Measurements from ENCODE around the gene SLC2A8. TPM values are rescaled to one million over a fixed set of nuclear protein-coding genes. Genes with fewer than 3 reads are reported as not detected.

SLC2A8 gene
- total RNA-seq, 1 donor from 2014 or later, result 27.5 TPM

DNA sequence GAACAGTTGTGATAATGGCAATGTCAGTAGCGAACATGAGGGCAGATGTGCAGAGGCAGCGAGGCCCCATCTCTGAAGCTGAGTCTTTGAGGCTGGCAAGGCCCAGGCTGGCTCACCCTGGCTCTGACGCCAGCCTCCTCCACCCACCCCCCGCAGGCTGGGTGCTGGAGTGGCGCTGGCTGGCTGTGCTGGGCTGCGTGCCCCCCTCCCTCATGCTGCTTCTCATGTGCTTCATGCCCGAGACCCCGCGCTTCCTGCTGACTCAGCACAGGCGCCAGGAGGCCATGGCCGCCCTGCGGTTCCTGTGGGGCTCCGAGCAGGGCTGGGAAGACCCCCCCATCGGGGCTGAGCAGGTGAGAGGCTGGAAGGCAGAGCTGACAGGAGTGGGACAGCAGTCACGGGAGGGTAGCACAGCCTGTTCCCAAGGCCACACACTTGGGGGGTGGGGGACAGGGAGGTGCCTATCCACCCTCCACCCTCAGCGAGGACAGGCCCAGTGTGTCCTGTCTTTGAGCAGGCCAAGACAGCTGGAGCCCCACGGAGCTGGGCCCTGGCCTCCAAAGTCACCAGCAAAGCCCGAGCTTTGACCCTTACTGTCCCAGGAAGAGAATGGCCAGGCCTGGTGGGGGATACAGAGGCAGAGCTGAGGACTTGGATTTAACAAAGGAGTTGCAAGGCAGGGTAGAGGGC, 5.6 kb downstream of the SLC2A8 start:
- TF ChIP-seq, protein P1, sequence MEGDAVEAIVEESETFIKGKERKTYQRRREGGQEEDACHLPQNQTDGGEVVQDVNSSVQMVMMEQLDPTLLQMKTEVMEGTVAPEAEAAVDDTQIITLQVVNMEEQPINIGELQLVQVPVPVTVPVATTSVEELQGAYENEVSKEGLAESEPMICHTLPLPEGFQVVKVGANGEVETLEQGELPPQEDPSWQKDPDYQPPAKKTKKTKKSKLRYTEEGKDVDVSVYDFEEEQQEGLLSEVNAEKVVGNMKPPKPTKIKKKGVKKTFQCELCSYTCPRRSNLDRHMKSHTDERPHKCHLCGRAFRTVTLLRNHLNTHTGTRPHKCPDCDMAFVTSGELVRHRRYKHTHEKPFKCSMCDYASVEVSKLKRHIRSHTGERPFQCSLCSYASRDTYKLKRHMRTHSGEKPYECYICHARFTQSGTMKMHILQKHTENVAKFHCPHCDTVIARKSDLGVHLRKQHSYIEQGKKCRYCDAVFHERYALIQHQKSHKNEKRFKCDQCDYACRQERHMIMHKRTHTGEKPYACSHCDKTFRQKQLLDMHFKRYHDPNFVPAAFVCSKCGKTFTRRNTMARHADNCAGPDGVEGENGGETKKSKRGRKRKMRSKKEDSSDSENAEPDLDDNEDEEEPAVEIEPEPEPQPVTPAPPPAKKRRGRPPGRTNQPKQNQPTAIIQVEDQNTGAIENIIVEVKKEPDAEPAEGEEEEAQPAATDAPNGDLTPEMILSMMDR (IDR thresholded peaks at IDR 0.05; ENCODE audit: insufficient read depth, low read length, poor library complexity, severe bottlenecking), result no peak
- no peak for DNase-seq (ENCODE audit: low read depth)
- no peak overlapping the region for H3K4me3 ChIP-seq (ENCODE audit: low read depth, low read length)
- no peaks in the 10 kb centered on the region for H3K27me3 ChIP-seq (ENCODE audit: control insufficient read depth, insufficient read depth, low read length)
- H3K36me3 ChIP-seq (ENCODE audit: control insufficient read depth, insufficient read depth, low read length), result peaks cover 4% of the 10 kb centered on the region

DNA sequence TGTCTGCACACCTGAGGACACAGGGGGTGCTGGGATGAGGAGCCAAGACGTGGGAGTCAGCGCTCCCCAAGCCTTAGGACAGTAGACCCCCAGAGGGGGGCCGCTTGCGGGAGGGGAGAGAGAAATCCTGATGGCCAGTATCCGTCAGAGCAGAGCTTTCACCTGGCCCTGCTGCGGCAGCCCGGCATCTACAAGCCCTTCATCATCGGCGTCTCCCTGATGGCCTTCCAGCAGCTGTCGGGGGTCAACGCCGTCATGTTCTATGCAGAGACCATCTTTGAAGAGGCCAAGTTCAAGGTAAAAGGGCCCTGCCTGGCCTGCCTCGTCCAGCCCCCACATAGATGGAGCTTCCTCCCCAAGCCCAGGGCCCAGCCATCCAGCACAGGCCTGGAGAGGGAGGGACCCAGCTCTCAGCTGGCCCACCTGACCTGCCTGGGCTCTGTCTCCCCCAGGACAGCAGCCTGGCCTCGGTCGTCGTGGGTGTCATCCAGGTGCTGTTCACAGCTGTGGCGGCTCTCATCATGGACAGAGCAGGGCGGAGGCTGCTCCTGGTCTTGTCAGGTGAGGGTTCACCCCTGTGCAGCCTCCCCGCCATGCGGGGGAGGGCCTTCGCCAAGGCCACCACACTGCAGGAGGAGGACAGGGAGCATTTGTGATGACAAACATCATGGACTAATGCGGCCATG, 6.7 kb downstream of the SLC2A8 start:
- TF ChIP-seq, protein P1 (IDR thresholded peaks at IDR 0.05; ENCODE audit: insufficient read depth, low read length, poor library complexity, severe bottlenecking), result no peak
- Histone ChIP-seq H3K36me3 (ENCODE audit: control insufficient read depth, insufficient read depth, low read length) (peaks cover 4% of the 10 kb centered on the region), H3K4me3 (ENCODE audit: low read depth, low read length) (no peak overlapping the region), H3K27me3 (ENCODE audit: control insufficient read depth, insufficient read depth, low read length) (no peaks in the 10 kb centered on the region)
- no peak for DNase-seq (ENCODE audit: low read depth)

DNA sequence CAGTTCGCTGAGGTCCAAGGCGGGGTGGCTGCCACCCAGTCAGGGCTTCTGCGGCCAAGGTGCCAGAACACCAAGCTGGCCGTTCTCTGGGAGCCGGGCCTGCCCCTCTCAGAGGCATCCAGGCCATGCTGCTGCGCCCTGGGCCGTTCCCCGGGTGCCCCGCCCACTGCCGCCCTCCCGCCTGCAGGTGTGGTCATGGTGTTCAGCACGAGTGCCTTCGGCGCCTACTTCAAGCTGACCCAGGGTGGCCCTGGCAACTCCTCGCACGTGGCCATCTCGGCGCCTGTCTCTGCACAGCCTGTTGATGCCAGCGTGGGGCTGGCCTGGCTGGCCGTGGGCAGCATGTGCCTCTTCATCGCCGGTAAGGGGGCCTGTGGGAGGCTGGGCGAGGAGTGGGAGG, 7.7 kb downstream of the SLC2A8 start:
- no peak for DNase-seq (ENCODE audit: low read depth)
- H3K27me3 ChIP-seq (ENCODE audit: control insufficient read depth, insufficient read depth, low read length), result no peaks in the 10 kb centered on the region
- TF ChIP-seq, protein P1 (IDR thresholded peaks at IDR 0.05; ENCODE audit: insufficient read depth, low read length, poor library complexity, severe bottlenecking), result no peak
- no peak overlapping the region for H3K4me3 ChIP-seq (ENCODE audit: low read depth, low read length)
- peaks cover 4% of the 10 kb centered on the region for H3K36me3 ChIP-seq (ENCODE audit: control insufficient read depth, insufficient read depth, low read length)

DNA sequence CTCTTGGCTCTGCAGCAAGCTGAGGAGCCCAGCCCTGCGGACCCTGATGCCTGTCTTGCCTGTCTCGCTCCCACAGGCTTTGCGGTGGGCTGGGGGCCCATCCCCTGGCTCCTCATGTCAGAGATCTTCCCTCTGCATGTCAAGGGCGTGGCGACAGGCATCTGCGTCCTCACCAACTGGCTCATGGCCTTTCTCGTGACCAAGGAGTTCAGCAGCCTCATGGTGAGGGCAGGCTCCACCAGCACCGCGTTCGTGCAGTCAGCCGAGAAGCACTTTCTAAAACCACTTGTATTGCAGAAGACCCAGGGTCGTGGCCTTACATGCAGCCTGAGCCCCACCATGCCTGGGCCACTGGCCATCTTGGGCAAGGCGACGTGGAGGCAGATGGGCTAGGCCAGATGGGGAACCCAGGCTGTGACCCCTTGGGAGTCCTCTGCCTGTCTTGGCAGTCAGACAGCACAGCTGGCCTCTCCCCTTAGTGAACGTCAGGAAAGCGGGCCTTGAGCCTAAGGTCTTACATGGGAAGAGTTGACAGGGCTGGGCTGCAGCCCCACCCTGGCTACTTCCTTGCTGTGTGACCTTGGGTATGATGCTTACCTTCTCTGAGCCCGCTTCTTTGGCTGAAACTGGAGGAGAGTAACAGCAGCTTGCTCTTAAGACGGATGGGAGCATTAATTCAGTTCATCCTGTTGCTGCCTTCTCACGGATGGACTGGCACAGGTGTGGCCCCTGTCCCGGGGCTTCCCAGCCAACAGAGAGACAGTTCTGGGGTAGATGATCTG, 8.6 kb downstream of the SLC2A8 start:
- TF ChIP-seq, protein P1 (IDR thresholded peaks at IDR 0.05; ENCODE audit: insufficient read depth, low read length, poor library complexity, severe bottlenecking), result no peak
- no peak for DNase-seq (ENCODE audit: low read depth)
- H3K4me3 ChIP-seq (ENCODE audit: low read depth, low read length), result no peak overlapping the region
- H3K36me3 ChIP-seq (ENCODE audit: control insufficient read depth, insufficient read depth, low read length), result peaks cover 4% of the 10 kb centered on the region
- H3K27me3 ChIP-seq (ENCODE audit: control insufficient read depth, insufficient read depth, low read length), result no peaks in the 10 kb centered on the region

DNA sequence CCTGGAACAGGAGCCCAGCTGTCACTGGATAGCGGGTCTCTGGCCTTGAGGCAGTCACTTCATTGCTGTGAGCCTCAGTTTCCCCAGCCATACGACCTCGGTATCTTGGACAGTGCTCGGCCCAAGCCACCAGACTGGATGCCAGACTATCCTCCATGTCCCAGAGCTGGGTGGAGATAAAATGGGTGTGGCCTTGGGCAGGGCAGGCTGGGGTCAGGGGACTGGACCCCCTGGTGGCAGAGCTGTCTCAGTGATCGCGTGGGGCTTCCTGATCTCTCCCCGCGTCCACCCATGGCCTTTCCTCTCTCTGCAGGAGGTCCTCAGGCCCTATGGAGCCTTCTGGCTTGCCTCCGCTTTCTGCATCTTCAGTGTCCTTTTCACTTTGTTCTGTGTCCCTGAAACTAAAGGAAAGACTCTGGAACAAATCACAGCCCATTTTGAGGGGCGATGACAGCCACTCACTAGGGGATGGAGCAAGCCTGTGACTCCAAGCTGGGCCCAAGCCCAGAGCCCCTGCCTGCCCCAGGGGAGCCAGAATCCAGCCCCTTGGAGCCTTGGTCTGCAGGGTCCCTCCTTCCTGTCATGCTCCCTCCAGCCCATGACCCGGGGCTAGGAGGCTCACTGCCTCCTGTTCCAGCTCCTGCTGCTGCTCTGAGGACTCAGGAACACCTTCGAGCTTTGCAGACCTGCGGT, 10.0 kb downstream of the SLC2A8 start:
- DNase-seq (ENCODE audit: low read depth), result no peak
- no peaks in the 10 kb centered on the region for H3K27me3 ChIP-seq (ENCODE audit: control insufficient read depth, insufficient read depth, low read length)
- H3K36me3 ChIP-seq (ENCODE audit: control insufficient read depth, insufficient read depth, low read length), result peaks cover 4% of the 10 kb centered on the region
- H3K4me3 ChIP-seq (ENCODE audit: low read depth, low read length), result no peak overlapping the region
- TF ChIP-seq, protein P1 (IDR thresholded peaks at IDR 0.05; ENCODE audit: insufficient read depth, low read length, poor library complexity, severe bottlenecking), result no peak
